Measurements from ENCODE around the gene CTU2.

GRCh38 chr16:88736496-88736895 is 30.2 kb downstream of the CTU2 start:
- no peak for TF ChIP-seq ATF2 (IDR thresholded peaks at IDR 0.05; ENCODE audit: low read length)
- TF ChIP-seq RXRA (IDR thresholded peaks at IDR 0.05; ENCODE audit: insufficient read depth, low read depth, low read length), result no peak
- no peak for TF ChIP-seq JUND (IDR thresholded peaks at IDR 0.05; ENCODE audit: low read length)
- TF ChIP-seq POU5F1 (IDR thresholded peaks at IDR 0.05; ENCODE audit: low read depth, low read length), result no peak
- TF ChIP-seq CTCF (IDR thresholded peaks at IDR 0.05; ENCODE audit: control extremely low read depth in 1 of 3, insufficient read depth in 1 of 3, low read depth in 1 of 3, low read length in 3 of 3), result no peak
- TF ChIP-seq BRCA1 (IDR thresholded peaks at IDR 0.05; ENCODE audit: low read depth, low read length), result no peak
- TF ChIP-seq POLR2A (IDR thresholded peaks at IDR 0.05; ENCODE audit: control extremely low read depth in 1 of 2, low read depth in 2 of 2, low read length in 2 of 2), result no peak
- no peak for TF ChIP-seq RBBP5 (IDR thresholded peaks at IDR 0.05; ENCODE audit: borderline replicate concordance, low read depth, low read length)
- no peak for TF ChIP-seq RFX5 (IDR thresholded peaks at IDR 0.05; ENCODE audit: borderline replicate concordance, low read depth, low read length)
- no peak for TF ChIP-seq USF2 (IDR thresholded peaks at IDR 0.05; ENCODE audit: low read length)

Data from H1 (cell line).